ENCODE results near the gene C1orf53. TPM values are rescaled to one million over a fixed set of nuclear protein-coding genes. Genes with fewer than 3 reads are reported as not detected.

Gene C1orf53
- total and polyA plus RNA-seq, 2 of the 13 experiments (the other 11 are each of a cell fraction or from before 2014, with no cell fraction given) = 5.8 to 10.1 TPM

DNA sequence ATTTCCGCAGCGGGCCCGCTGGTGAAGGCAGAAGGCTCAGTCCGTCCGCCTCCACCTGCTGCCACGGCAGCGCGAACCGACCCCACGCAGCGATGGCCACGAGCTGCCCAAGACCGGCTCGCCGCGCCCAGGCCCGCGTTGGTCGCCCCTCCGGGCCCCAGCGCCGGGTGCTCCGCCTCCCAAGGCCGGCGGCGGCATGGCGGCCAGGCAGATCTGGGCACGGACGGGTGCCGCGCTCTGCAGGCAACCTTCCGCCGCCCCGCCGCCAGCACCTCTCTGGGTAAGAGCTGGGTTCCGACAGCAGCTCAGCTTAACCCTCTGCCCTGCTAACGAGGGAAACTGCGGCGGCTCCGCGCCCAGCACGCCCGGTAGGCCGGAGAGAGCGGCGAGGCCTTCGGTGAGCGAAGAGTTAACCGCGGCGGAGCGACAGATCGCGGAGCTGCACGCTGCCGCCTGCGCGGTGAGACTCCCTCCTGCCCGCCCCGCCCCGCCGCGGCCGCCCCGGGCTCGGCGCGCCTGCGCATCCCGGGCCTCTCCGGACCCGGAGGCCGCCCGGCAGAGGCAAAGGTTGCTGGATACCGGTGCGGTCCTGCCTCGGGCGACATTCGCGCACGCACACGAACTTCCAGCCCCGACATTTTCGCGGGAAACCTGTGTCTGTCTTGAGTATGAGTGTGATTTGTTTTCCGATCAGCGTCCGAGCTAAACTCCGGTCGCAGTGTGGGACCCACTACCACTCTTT is at the start of gene C1orf53 (continued):
- TF ChIP-seq, protein P1, sequence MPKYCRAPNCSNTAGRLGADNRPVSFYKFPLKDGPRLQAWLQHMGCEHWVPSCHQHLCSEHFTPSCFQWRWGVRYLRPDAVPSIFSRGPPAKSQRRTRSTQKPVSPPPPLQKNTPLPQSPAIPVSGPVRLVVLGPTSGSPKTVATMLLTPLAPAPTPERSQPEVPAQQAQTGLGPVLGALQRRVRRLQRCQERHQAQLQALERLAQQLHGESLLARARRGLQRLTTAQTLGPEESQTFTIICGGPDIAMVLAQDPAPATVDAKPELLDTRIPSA (CRISPR knock-in tag; IDR thresholded peaks at IDR 0.05; ENCODE audit: borderline replicate concordance) = no peak
- TF ChIP-seq HNF4G (IDR thresholded peaks at IDR 0.05; ENCODE audit: borderline replicate concordance, low read depth, low read length) (peak; percentile 49; the same call in 1 of the 2 replicates), HNF4G (CRISPR knock-in tag; IDR thresholded peaks at IDR 0.05; ENCODE audit: borderline replicate concordance, low read depth) (no peak), JUN (CRISPR knock-in tag; IDR thresholded peaks at IDR 0.05) (0 out of 2 replicates have a peak, but pooled peaks have one; percentile 15), RFXAP (CRISPR knock-in tag; IDR thresholded peaks at IDR 0.05; ENCODE audit: borderline replicate concordance) (peak; percentile 89; the same call in 1 of the 2 replicates), ZNF567 (CRISPR knock-in tag; IDR thresholded peaks at IDR 0.05; ENCODE audit: borderline replicate concordance) (no peak; the same call in 1 of the 2 replicates), ZNF260 (CRISPR knock-in tag; IDR thresholded peaks at IDR 0.05; ENCODE audit: borderline replicate concordance, low read depth) (no peak), SRSF1 (optimal IDR thresholded peaks at IDR 0.05; ENCODE audit: low read depth, low read length) (no peak), IRX3 (CRISPR knock-in tag; IDR thresholded peaks at IDR 0.05; ENCODE audit: borderline replicate concordance, low read depth) (peak; percentile 89; the same call in 1 of the 2 replicates), ZNF83 (CRISPR knock-in tag; IDR thresholded peaks at IDR 0.05; ENCODE audit: borderline replicate concordance) (no peak), ZNF274 (CRISPR knock-in tag; IDR thresholded peaks at IDR 0.05) (peak; percentile 91), ZNF446 (CRISPR knock-in tag; IDR thresholded peaks at IDR 0.05) (peak; percentile 93), ZNF496 (CRISPR knock-in tag; IDR thresholded peaks at IDR 0.05; ENCODE audit: insufficient replicate concordance) (no peak), PPARG (CRISPR knock-in tag; conservative IDR thresholded peaks at IDR 0.05) (peak; percentile 18; the same call in 1 of the 2 replicates), POLR2A (IDR thresholded peaks at IDR 0.05; ENCODE audit: insufficient read depth in 1 of 2, low read depth in 2 of 2, low read length in 2 of 2) (peak; percentile 69 to 83), PHB2 (IDR thresholded peaks at IDR 0.05; ENCODE audit: partially characterized antibody) (no peak), ZNF17 (CRISPR knock-in tag; IDR thresholded peaks at IDR 0.05) (no peak), PHF20 (CRISPR knock-in tag; IDR thresholded peaks at IDR 0.05) (peak; percentile 84), ZNF234 (CRISPR knock-in tag; conservative IDR thresholded peaks at IDR 0.05) (0 out of 2 replicates have a peak, but pooled peaks have one; percentile 84)
- TF ChIP-seq, protein P2, sequence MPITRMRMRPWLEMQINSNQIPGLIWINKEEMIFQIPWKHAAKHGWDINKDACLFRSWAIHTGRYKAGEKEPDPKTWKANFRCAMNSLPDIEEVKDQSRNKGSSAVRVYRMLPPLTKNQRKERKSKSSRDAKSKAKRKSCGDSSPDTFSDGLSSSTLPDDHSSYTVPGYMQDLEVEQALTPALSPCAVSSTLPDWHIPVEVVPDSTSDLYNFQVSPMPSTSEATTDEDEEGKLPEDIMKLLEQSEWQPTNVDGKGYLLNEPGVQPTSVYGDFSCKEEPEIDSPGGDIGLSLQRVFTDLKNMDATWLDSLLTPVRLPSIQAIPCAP (CRISPR knock-in tag; IDR thresholded peaks at IDR 0.05; ENCODE audit: low read depth) = no peak
- TF ChIP-seq, protein P3, sequence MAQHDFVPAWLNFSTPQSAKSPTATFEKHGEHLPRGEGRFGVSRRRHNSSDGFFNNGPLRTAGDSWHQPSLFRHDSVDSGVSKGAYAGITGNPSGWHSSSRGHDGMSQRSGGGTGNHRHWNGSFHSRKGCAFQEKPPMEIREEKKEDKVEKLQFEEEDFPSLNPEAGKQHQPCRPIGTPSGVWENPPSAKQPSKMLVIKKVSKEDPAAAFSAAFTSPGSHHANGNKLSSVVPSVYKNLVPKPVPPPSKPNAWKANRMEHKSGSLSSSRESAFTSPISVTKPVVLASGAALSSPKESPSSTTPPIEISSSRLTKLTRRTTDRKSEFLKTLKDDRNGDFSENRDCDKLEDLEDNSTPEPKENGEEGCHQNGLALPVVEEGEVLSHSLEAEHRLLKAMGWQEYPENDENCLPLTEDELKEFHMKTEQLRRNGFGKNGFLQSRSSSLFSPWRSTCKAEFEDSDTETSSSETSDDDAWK (CRISPR knock-in tag; IDR thresholded peaks at IDR 0.05) = no peak
- TF ChIP-seq, protein P4, sequence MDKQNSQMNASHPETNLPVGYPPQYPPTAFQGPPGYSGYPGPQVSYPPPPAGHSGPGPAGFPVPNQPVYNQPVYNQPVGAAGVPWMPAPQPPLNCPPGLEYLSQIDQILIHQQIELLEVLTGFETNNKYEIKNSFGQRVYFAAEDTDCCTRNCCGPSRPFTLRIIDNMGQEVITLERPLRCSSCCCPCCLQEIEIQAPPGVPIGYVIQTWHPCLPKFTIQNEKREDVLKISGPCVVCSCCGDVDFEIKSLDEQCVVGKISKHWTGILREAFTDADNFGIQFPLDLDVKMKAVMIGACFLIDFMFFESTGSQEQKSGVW (CRISPR knock-in tag; IDR thresholded peaks at IDR 0.05; ENCODE audit: borderline replicate concordance) = no peak
- TF ChIP-seq, protein P5, sequence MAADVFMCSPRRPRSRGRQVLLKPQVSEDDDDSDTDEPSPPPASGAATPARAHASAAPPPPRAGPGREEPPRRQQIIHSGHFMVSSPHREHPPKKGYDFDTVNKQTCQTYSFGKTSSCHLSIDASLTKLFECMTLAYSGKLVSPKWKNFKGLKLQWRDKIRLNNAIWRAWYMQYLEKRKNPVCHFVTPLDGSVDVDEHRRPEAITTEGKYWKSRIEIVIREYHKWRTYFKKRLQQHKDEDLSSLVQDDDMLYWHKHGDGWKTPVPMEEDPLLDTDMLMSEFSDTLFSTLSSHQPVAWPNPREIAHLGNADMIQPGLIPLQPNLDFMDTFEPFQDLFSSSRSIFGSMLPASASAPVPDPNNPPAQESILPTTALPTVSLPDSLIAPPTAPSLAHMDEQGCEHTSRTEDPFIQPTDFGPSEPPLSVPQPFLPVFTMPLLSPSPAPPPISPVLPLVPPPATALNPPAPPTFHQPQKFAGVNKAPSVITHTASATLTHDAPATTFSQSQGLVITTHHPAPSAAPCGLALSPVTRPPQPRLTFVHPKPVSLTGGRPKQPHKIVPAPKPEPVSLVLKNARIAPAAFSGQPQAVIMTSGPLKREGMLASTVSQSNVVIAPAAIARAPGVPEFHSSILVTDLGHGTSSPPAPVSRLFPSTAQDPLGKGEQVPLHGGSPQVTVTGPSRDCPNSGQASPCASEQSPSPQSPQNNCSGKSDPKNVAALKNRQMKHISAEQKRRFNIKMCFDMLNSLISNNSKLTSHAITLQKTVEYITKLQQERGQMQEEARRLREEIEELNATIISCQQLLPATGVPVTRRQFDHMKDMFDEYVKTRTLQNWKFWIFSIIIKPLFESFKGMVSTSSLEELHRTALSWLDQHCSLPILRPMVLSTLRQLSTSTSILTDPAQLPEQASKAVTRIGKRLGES (CRISPR knock-in tag; IDR thresholded peaks at IDR 0.05; ENCODE audit: borderline replicate concordance) = peak; percentile 57; the same call in 1 of the 2 replicates

Data from HepG2 (cell line).